Thyroid gland (tissue), 4 donors: ENCODE data around the gene PLEKHA7. TPM values are rescaled to one million over a fixed set of nuclear protein-coding genes. Genes with fewer than 3 reads are reported as not detected.

Experiments used
- DNase-seq, 2 donors: peaks; one replicate each; pipeline ENCODE4 v3.0.0-alpha.2; 2019
- H3K27ac ChIP-seq, 3 donors: fragments of 200-600 bp; sonication (generic); 1 replicate in 2 of 3; 2 replicates in 1 of 3; pipeline ENCODE4 v1.5.1; 2016 to 2019; ENCODE audit warnings: mild to moderate bottlenecking in 1 of 3, moderate library complexity in 1 of 3
- H3K27me3 ChIP-seq: fragments of 200-600 bp; sonication (generic); one replicate; pipeline ENCODE4 v1.5.1; 2019
- H3K36me3 ChIP-seq, 2 donors: fragments of 200-600 bp; sonication (generic); one replicate each; pipeline ENCODE4 v1.5.1; 2016 to 2019
- H3K4me1 ChIP-seq, 2 donors: fragments of 200-600 bp; sonication (generic); one replicate each; pipeline ENCODE4 v1.5.1; 2017 to 2019
- H3K4me3 ChIP-seq, 3 donors: fragments of 200-600 bp; sonication (generic); replicated peaks in 1 of 3; 1 replicate in 2 of 3; 2 replicates in 1 of 3; pipeline ENCODE4 v1.5.1; 2016; ENCODE audit warnings: mild to moderate bottlenecking in 1 of 3
- H3K9me3 ChIP-seq: fragments of 200-600 bp; sonication (generic); one replicate; pipeline ENCODE4 v1.5.1; 2017
- CTCF ChIP-seq, 6 experiments: fragments of 200-600 bp in 3 of 6; fragments of 450-650 bp in 3 of 6; sonication (generic) in 3 of 6; IDR thresholded peaks; one replicate each; pipeline ENCODE4 v1.5.1; 2016 to 2019; ENCODE audit warnings: antibody characterized with exemption in 6 of 6, mild to moderate bottlenecking in 2 of 6, inconsistent platforms in 1 of 6, moderate library complexity in 1 of 6
- POLR2A ChIP-seq, 2 donors: fragments of 450-650 bp; IDR thresholded peaks; one replicate each; pipeline ENCODE4 v1.6.1; 2017; ENCODE audit warnings: antibody characterized with exemption in 2 of 2, mild to moderate bottlenecking in 2 of 2, moderate library complexity in 1 of 2
- WGBS, 2 donors: methylation state at CpG; one replicate each; pipeline ENCODE4 v1.1.5; 2017; 5-methylcytosine and 5-hydroxymethylcytosine counted together
- intact Hi-C: fragments of 100-400 bp; cut with DNase I; formaldehyde crosslinking; loops from one replicate; pipeline ENCODE4 v1.15.1; 2023
- total RNA-seq, 4 donors: library from RNA; depleted of rRNA; stranded (reverse); fragments of >200 nt; gene quantifications; one replicate each; pipeline ENCODE4 v1.2.3, GENCODE V29; 2016

The PLEKHA7 gene
- total RNA-seq, 4 donors from 2014 or later: 22.5 to 29.0 (median 23.4) TPM

- Histone ChIP-seq H3K36me3 (peaks cover 20 to 23% of the 10 kb centered on the region in 2 donors), H3K9me3 (no peaks in the 10 kb centered on the region), H3K4me3 (no peak overlapping the region), H3K4me1 (no peaks in the 10 kb centered on the region), H3K27me3 (no peaks in the 10 kb centered on the region), H3K27ac (no peak overlapping the region)
- intact Hi-C loops: no loop called here
- 82 to 83% methylated on average over 8 of the region's 8 CpGs for WGBS, 2 donors
- TF ChIP-seq POLR2A (IDR thresholded peaks at IDR 0.05) (no peak), CTCF (IDR thresholded peaks at IDR 0.05) (no peak)
- no peak for DNase-seq
These were observed 254.2 kb downstream of the PLEKHA7 start for GRCh38 chr11:16759857-16760508.

- intact Hi-C loops: no loop called here
- WGBS, 2 donors: 88 to 93% methylated on average over 4 of the region's 4 CpGs
- Histone ChIP-seq H3K27me3 (no peaks in the 10 kb centered on the region), H3K27ac (no peak overlapping the region), H3K4me3 (no peak overlapping the region), H3K4me1 (no peaks in the 10 kb centered on the region), H3K36me3 (peaks cover 35 to 36% of the 10 kb centered on the region in 2 donors), H3K9me3 (no peaks in the 10 kb centered on the region)
- no peak for TF ChIP-seq CTCF (IDR thresholded peaks at IDR 0.05)
- no peak for TF ChIP-seq POLR2A (IDR thresholded peaks at IDR 0.05)
- no peak for DNase-seq
These were observed 255.7 kb downstream of the PLEKHA7 start for GRCh38 chr11:16758382-16759024.

GRCh38 chr11:16750417-16750816 lies 263.8 kb downstream of the PLEKHA7 start:
- no peaks in the 10 kb centered on the region for H3K27me3 ChIP-seq
- H3K9me3 ChIP-seq: no peaks in the 10 kb centered on the region
- DNase-seq: no peak
- intact Hi-C loops: no loop called here
- no peak overlapping the region for H3K4me3 ChIP-seq
- peaks cover 0 to 1% of the 10 kb centered on the region in 2 donors for H3K4me1 ChIP-seq
- WGBS, 2 donors: 100% methylated on average over 1 of the region's 1 CpG
- peaks cover 57 to 89% of the 10 kb centered on the region in 2 donors for H3K36me3 ChIP-seq
- no peak overlapping the region for H3K27ac ChIP-seq
- TF ChIP-seq POLR2A (IDR thresholded peaks at IDR 0.05): no peak
- TF ChIP-seq CTCF (IDR thresholded peaks at IDR 0.05): no peak

GRCh38 chr11:16749666-16750065 lies 264.5 kb downstream of the PLEKHA7 start:
- no peak overlapping the region for H3K27ac ChIP-seq
- H3K36me3 ChIP-seq: peaks cover 52 to 82% of the 10 kb centered on the region in 2 donors
- intact Hi-C loops: no loop called here
- DNase-seq: no peak
- H3K4me3 ChIP-seq: no peak overlapping the region
- H3K4me1 ChIP-seq: peaks cover 2 to 3% of the 10 kb centered on the region in 2 donors
- TF ChIP-seq POLR2A (IDR thresholded peaks at IDR 0.05) (no peak), CTCF (IDR thresholded peaks at IDR 0.05) (no peak)
- no peaks in the 10 kb centered on the region for H3K27me3 ChIP-seq
- 65 to 79% methylated on average over 2 of the region's 2 CpGs for WGBS, 2 donors
- H3K9me3 ChIP-seq: no peaks in the 10 kb centered on the region

GRCh38 chr11:16749092-16749491 lies 265.1 kb downstream of the PLEKHA7 start:
- 96 to 100% methylated on average over 1 of the region's 1 CpG for WGBS, 2 donors
- TF ChIP-seq CTCF (IDR thresholded peaks at IDR 0.05): no peak
- TF ChIP-seq POLR2A (IDR thresholded peaks at IDR 0.05): no peak

More at GRCh38 chr11:16749092-16749491, 265.1 kb downstream of the PLEKHA7 start:
- Histone ChIP-seq H3K27ac (no peak overlapping the region), H3K4me3 (no peak overlapping the region), H3K27me3 (no peaks in the 10 kb centered on the region), H3K9me3 (no peaks in the 10 kb centered on the region), H3K4me1 (peaks cover 3 to 8% of the 10 kb centered on the region in 2 donors), H3K36me3 (peaks cover 48 to 76% of the 10 kb centered on the region in 2 donors)
- DNase-seq: no peak
- intact Hi-C loops: no loop called here
